A673 (cell line): ENCODE measurements around the gene HSH2D.

ENCODE experiments used
- CTCF ChIP-seq: fragments of 300-800, 200-600 bp; sonication (generic); conservative IDR thresholded peaks from 2 replicates; pipeline ENCODE4 v1.5.1; 2017; ENCODE audit warnings: low read depth, mild to moderate bottlenecking, antibody characterized with exemption, low read length, moderate library complexity, mixed read lengths
- EZH2 ChIP-seq: fragments of 200-600 bp; sonication (generic); IDR thresholded peaks from 2 replicates; pipeline ENCODE4 v1.6.1; 2017; ENCODE audit warnings: borderline replicate concordance, low read depth, mild to moderate bottlenecking, mixed read lengths, antibody characterized with exemption, low read length; ENCODE audit not compliant: poor library complexity, severe bottlenecking

GRCh38 chr19:16106121-16106520, 37.4 kb upstream of the HSH2D start:
- TF ChIP-seq CTCF (no peak), EZH2 (no peak)
